Right renal cortex interstitium (tissue), 3 donors: ENCODE data around the gene ENOSF1. TPM values are rescaled to one million over a fixed set of nuclear protein-coding genes. Genes with fewer than 3 reads are reported as not detected.
"Not testable (repeated sequence)": the region's sequence is repeated elsewhere in the genome, so short reads cannot be mapped to it uniquely, and the experiment has no call there.

ENCODE experiments used
- DNase-seq, 3 donors: peaks; one replicate each; pipeline ENCODE4 v3.0.0-alpha.2; 2013; ENCODE audit warnings: low read depth in 3 of 3, low spot score in 2 of 3
- polyA plus RNA-seq, 3 donors: library from polyadenylated mRNA; unstranded; fragments of 120-200 nt; gene quantifications; one replicate each; pipeline ENCODE4 v1.2.1, GENCODE V29; 2013; ENCODE audit not compliant: insufficient read length in 3 of 3

ENOSF1 gene, protein sequence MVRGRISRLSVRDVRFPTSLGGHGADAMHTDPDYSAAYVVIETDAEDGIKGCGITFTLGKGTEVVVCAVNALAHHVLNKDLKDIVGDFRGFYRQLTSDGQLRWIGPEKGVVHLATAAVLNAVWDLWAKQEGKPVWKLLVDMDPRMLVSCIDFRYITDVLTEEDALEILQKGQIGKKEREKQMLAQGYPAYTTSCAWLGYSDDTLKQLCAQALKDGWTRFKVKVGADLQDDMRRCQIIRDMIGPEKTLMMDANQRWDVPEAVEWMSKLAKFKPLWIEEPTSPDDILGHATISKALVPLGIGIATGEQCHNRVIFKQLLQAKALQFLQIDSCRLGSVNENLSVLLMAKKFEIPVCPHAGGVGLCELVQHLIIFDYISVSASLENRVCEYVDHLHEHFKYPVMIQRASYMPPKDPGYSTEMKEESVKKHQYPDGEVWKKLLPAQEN
- polyA plus RNA-seq, result 10 to 100 TPM; 69.8 to 72.7 (median 69.8) TPM

DNA sequence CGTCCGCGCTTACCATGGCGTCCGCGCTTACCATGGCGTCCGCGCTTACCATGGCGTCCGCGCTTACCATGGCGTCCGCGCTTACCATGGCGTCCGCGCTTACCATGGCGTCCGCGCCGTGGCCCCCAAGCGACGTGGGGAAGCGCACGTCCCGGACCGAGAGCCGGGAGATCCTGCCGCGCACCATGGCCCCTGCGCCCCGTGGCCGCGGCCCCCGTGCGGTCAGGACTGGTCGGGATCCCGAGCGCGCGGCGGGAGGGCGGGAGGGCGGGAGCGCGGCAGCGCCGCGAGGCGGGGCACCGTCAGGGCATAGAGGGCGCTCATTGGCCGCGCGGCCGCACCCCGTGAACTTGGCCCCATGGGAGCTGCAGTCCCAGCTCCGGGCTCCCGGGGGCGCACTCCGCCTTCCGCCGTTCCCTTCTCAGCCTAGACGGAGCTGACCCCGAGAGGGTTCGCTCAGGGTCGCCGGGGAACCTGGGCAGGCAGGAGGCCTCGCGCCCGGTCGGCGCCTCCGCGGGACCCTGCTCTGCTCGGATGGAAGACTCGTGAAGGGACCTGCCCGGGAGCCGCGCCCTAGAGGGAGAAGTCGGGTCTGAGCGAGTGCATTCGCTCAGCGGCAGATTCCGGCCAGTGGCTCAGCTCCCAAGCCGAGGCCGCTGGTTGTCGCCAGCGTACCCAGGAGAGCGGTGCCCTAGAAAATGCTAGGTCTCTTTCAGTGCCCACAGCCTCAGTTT, at the start of gene ENOSF1:
Gene ENOSF1, minus strand, starts transcription at position 230 of the 734 bp plus-strand sequence. Its CDS starts 43 bp downstream, at position 187.
- DNase-seq, result peak in 2 of 3 donors; percentile 57 to 65

DNA sequence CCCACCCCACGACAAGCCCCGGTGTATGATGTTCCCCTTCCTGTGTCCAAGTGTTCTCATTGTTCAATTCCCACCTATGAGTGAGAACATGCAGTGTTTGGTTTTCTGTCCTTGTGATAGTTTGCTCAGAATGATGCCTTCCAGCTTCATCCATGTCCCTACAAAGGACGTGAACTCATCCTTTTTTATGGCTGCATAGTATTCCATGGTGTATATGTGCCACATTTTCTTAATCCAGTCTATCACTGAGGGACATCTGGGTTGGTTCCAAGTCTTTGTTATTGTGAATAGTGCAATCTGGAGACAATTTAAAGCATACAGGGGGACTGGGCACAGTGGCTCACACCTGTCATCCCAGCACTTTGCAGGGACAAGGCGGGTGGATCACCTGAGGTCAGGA, 47.4 kb upstream of the ENOSF1 start:
- not testable (repeated sequence) for DNase-seq

DNA sequence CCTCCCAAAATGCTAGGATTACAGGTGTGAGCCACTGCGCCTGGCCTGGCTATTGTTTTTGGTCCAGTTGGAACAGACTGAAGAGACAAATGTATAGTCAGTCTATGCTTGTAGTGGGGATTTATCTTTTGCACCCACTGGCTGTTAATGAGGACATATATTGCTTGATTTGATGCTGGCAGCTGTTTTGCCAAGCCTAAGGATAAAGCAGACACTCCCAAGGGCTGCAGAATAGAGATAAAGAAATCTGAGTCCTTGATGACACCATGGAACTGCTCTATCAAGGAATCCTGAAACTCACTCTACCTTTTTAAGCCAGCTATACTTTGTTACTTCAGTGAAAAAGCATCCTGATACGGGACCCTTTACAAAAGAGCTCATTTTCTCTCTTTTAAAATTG, 43.1 kb upstream of the ENOSF1 start:
- DNase-seq, result no peak

DNA sequence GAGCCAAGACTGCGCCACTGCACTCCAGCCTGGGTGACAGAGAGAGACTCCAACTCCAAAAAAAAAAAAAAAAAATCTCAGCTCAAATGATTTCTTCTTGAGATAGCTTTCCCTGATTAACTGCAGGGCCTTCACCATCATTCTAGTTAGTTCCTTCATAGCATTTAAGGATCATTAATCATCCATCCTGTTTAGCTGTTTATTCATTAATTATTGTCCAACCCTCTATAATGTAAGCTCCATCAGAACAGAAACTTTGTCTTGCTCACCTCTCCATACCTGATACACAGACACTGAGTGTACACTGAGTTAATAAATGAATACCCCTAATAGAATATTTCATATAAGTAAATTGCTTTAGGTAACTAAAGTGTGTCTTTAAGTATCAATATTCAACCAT, 42.2 kb upstream of the ENOSF1 start:
- DNase-seq, result no peak

DNA sequence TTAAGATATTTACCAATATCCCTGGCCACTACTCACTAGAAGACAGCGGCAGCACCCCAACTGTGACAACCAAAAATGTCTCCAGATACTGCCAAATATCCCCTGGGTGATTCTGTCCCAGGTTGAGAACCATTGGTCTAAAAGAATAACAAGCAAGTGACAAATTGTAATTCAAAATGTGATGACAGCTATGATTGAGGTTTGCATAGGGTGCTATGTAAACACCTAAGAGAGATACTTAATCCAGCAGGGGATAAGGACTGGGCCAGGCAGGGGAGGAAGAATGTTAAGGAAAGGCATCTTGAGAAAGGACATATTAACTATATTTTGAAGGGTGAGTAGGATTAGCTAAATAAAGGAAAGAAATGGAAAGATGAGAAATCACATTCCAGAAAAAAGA, 38.0 kb upstream of the ENOSF1 start:
- no peak for DNase-seq

DNA sequence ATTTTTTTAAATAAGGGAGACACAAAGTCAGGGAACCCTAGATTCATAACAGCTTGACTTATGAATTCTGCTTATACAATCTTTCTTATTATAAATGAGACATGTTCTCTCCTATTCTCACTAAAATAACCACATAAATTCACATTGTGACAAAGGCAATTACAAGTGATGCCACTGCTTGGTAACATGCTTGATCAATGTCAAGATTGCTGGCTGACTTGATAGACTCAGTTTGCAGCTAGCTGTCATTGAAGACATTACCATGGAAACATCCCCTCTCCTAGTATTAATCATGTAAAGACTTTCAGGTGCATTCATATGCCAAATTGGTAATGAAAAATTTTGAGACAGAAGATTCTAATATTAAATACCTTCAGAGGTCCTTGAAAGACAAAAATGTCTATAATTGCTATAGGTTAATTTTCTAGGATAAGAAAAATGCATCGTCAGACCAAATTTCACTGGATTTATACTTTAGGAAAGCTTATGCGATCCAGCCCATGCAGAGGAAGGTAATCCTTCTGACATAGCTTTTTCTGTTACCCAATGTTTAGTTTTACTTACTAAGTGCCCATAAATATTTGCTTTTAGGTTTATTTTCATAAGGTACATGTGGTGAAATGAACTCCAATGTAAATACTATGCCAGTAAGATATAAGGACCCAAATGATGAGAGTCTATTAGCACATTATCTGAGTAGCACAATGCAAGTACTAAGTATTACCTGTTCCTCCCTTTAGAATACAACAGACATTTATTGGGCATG, 32.6 kb upstream of the ENOSF1 start:
- DNase-seq, result no peak

DNA sequence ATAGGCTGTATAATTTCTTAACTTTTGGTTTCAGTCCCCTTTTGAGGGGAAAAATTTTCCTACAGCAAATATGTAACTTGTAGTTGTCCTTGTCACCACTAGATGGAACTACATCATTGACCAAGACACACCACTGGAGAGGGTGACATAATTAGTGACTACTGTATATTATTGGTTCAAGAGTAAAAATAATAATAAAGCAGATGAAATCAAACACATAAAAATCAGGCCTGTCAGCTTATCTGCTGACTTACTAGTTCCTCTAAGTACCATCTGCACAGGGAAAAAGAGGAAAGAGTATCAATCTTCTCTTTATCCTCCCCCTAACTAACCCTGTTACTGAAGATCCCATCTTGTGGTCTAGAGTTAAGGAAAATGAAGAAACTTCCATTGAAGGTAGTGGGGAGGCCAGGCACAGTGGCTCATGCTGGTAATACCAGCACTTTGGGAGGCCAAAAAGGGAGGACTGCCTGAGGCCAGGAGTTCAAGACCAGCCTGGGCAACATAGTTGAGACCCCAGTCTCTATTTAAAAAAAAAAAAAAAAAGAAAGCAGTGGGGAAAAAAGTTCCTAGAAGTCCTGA, 29.6 kb upstream of the ENOSF1 start:
- DNase-seq, result peak in 2 of 3 donors; percentile 9 to 25

DNA sequence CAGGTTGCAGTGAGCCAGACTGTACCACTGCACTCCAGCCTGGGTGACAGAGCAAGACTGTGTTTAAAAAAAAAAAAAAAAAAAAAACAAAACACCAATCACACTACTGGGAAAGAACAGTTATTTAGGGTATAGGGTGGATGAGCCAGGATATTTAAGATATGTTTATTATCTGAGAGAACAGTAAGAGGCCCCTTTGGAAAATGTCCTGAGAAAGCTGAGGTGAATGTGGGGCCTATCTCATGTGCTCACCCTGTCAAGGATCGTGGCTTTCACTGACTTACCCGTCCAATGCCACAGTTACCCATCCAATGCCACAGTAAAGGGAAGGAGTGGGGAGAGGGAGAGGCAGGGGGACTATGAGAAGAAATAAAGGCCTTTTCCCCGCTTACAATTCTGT, 19.9 kb upstream of the ENOSF1 start:
- DNase-seq, result no peak

DNA sequence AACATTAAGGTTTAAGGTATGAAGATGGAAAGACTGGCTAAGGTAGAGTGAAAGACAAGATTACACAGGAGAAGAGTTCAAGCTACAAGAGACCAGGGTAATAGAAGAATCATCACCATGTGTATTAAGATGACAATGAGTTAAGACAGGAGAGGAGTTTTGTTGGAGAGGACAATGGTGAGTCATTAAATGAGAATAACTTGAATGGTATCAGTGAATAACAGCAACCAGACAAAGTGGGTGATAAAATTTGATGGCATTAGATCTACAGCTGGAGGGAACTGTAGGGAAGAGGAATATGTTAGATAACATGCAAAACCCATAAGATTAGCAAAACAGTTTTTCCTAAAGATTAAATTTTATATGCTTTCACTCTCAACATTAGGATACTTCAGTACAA, 18.8 kb upstream of the ENOSF1 start:
- no peak for DNase-seq

DNA sequence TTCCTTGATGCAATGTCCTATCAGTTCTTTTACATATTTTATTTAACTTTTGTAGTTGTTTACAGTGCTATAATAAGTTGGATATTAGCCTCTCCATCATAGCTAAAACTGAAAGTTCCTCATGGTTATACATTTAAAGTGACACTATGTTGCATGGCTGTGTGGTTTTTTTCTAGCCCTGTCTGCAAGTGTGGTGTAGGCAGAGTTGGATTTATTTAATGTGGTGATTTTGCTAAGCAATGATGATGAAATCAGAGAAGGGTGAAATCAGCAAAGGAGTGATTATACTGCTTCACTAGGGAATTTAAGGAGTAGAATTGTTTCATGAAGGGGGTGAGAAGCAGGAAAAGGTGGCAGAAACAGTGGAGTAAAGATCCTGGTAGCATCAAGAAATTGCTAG, 18.3 kb upstream of the ENOSF1 start:
- no peak for DNase-seq

DNA sequence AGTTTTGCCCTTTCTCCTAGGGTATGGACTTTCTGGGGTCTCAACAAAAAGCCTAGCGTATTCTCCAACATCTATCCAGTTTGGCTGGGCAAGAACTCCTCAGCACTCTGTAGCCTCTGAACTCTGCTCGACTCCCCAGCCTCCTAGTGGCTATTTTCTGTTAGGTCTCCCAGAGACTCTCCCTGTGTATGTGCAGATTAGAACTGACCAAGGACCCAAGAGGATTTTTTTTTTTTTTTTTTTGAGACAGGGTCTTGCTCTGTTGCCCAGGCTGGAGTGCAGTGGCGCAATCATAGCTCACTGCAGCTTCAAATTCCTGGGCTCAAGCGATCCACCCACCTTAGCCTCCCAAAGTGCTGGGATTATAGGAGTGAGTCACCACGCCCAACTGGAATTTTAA, 17.7 kb upstream of the ENOSF1 start:
- DNase-seq, result not testable (repeated sequence)

DNA sequence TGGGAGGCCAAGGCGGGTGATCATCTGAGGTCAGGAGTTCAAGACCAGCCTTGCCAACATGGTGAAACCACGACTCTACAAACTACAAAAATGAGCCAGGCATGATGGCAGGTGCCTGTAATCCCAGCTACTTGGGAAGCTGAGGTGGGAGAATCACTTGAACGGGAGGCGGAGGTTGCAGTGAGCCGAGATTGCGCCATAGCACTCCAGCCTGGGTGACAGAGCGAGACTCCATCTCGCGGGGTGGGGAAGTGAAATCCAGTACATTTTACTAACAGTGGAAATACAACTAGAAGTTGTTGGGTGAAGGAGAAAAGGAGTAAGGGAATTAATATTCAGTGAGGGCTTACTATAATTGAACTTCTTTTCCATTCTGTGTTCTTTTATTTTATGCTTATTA, 13.2 kb upstream of the ENOSF1 start:
- DNase-seq, result no peak

DNA sequence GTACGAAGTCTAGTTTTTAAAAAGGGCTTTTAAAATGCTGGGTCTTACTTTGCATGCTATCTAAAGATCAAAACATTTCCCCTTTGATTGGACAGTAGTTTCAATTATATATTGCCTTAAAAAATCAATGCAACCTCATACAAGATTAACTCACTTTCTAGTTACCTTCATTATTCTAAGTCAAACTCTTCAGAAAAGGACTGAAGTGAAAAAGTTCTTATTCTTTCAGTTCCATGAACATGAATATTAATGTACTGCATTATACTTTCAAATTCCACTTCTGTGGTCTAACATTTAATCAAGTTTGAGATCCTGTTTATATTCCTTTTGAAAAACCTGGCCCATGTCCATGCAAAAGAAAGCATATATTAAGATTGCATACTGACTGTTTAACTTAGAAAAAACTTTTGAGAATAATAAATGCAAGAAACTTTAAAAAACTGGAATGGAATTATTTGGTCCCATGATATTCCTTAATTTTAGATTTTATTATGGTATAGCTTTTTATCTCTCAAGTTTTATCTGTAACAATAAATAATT, 11.2 kb upstream of the ENOSF1 start:
- no peak for DNase-seq

DNA sequence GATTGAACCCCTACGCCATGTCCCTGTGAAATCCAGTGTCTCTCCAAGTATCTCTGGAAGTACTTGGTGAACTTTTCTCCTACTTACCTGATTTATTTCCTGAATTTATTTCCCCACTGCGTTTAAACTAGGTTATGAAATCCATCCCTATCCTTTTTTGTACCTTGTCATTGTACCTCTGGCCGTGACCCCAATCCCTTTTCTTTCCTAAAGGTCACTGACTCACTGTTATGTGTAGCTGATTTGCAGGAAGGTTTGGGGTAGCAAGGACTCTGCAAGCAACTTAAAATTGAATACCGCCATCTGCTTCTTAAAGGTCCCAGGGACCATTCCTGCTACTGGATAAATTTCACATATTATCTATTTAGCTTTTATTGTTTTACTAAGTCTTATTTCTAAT, 4.6 kb upstream of the ENOSF1 start:
- DNase-seq, result no peak

DNA sequence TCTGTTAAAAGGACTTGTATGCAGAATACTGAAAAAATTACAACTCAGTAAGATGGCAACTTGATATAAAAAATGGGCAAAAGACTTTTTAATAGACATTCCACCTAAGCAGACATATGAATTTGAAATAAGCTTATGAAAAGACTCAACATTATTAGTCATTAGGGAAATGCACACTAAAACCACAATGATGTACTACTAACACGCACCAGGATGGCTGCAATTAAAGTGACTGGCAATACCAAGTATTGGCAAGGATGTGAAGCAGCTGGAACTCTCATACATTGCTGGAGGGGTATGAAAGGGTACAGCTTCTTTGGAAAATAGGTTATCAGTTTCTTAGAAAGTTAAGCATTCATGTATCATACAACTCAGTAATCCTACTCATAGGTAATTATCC, 3.2 kb upstream of the ENOSF1 start:
- DNase-seq, result no peak

DNA sequence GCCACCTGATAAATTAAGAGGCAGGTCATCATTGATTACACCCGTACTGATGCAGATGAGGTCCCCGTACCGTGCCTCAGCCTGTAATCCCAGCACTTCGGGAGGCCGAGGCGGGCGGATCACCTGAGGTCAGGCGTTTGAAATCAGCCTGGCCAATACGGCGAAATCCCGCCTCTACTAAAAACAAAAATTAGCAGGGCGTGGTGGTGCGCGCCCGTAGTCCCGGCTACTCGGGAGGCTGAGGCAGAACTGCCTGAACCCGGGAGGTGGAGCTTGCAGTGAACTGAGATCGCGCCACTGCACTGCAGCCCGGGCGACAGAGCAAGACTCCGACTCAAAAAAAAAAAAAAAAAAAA, 683 bp upstream of the ENOSF1 start:
- no peak for DNase-seq

DNA sequence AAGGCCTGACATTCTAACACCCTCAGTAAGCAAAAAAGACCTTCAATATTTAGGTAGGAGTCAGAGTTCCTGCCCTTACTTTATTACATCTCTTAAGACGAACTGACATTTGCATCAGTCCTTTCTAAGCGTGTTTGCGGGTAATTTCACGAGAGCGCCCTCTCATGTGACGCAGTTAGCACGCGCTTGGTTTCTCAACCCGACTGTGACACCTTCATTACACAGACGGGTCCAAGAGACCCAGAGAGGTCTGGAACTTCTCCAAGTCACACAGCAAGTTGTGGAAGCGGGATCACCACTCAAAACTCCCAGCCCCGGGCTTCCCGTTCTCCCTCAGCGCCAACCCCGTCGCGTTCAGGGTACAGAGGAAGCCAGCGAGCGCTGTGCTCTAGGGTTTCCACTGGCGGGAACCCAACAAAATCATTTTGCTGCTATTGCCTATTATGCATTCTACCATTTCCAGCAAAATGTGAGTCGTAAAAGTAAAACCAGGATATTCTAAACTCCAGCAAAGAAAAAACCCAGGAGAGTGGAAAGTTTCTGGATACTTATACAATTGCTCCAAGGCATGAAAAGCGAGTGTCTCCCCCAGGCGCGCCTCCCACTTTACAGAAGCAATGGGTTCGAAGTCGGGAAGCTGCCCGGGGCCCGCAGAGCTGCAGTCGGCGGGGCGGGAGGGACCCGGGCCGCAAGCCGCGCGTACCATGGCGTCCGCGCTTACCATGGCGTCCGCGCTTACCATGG, 601 bp downstream of the ENOSF1 start:
- peak in 2 of 3 donors; percentile 42 to 43 for DNase-seq

DNA sequence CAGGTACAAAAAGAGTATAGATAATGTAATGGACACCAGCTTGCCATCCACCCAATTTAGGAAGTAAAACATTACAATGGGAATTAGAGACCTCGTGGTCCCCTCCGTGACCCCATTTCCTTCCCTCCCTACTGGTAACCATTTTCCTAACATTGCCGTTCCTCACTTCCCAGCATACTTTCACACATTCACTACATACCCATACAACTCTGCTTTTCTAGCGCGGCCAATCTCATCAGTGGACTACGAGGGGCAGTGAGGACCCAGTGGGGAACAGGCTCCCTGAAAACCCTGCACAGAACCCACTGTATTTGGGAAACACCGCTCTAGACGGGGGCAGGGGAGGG, 1.1 kb downstream of the ENOSF1 start:
- peak in 2 of 3 donors; percentile 21 to 27 for DNase-seq

DNA sequence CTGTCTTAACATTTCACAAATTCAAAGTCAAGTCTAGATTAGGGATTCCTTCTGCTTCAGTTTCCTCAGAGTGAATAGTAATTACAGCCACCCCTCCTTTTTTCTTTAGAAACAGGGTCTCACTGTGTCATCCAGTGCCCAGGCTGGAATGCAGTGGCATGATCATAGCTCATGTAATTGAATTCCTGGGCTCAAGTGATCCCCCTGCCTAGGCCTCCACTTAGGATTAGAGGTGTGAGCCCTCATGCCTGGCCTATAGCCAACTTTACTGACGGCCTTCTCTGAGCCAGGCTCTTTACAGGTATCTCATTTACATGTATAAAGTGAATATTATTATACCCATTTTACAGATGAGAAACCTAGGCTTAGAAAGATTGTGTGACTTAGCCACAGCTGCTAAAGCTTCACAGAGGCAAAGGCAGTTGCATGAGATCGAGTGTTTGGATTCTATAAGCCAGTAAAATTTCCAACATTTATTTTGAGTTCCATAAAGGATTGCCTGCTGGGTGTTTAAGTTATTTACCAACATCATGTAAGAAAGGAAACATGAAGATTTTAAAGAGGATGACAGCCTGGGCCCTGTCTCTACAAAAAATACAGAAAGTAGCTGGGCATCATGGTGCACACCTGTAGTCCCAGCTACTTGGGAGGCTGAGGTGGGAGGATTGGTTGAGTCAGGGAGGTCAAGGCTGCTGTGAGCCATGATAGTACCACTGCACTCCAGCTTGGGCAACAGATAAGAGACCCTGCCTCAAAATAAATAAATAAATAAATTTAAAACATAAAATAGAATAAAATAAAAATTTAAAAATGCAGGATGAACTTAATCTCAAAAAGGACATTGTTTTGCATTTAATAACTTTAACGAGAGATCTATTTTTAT, 1.8 kb downstream of the ENOSF1 start:
- DNase-seq, result no peak
